Glutamatergic neuron (in vitro differentiated cells): ENCODE measurements around the gene EIPR1. TPM values are rescaled to one million over a fixed set of nuclear protein-coding genes. Genes with fewer than 3 reads are reported as not detected.

Source experiments
- DNase-seq: peaks from one replicate; pipeline ENCODE4 v3.0.0; 2022
- H3K27ac Mint-ChIP-seq: one replicate; pipeline ENCODE4 v1.8.0; 2020; ENCODE audit warnings: mild to moderate bottlenecking, mixed read lengths, inconsistent platforms; ENCODE audit not compliant: unreplicated experiment
- H3K27me3 Mint-ChIP-seq: one replicate; pipeline ENCODE4 v1.8.0; 2020; ENCODE audit warnings: mild to moderate bottlenecking, moderate library complexity, mixed read lengths, inconsistent platforms; ENCODE audit not compliant: unreplicated experiment
- H3K36me3 Mint-ChIP-seq: one replicate; pipeline ENCODE4 v1.8.0; 2020; ENCODE audit warnings: mild to moderate bottlenecking, mixed read lengths, inconsistent platforms; ENCODE audit not compliant: unreplicated experiment
- H3K4me1 Mint-ChIP-seq: one replicate; pipeline ENCODE4 v1.8.0; 2020; ENCODE audit warnings: mild to moderate bottlenecking, low read depth, mixed read lengths, inconsistent platforms; ENCODE audit not compliant: unreplicated experiment
- H3K4me3 Mint-ChIP-seq: one replicate; pipeline ENCODE4 v1.8.0; 2020; ENCODE audit warnings: mild to moderate bottlenecking, mixed read lengths, inconsistent platforms; ENCODE audit not compliant: unreplicated experiment
- H3K9me3 Mint-ChIP-seq: one replicate; pipeline ENCODE4 v1.8.0; 2020; ENCODE audit warnings: mild to moderate bottlenecking, moderate library complexity, mixed read lengths, inconsistent platforms; ENCODE audit not compliant: unreplicated experiment
- total RNA-seq: library from RNA; stranded (reverse); fragmentation: NEBNext Ultra II Directional; extraction: Animal tissue kit (Norgen Biotek cat#: 25700); gene quantifications from one replicate; pipeline ENCODE4 v1.2.1, GENCODE V29; 2021; ENCODE audit not compliant: unreplicated experiment
- TF ChIP-seq, protein P1 (sequence below): fragments of 200-600 bp; sonication (generic); IDR thresholded peaks from one replicate; pipeline ENCODE4 v1.5.0; 2021; ENCODE audit not compliant: partially characterized antibody, unreplicated experiment

The EIPR1 gene
- total RNA-seq, 1 donor from 2014 or later = 43.8 TPM

DNA sequence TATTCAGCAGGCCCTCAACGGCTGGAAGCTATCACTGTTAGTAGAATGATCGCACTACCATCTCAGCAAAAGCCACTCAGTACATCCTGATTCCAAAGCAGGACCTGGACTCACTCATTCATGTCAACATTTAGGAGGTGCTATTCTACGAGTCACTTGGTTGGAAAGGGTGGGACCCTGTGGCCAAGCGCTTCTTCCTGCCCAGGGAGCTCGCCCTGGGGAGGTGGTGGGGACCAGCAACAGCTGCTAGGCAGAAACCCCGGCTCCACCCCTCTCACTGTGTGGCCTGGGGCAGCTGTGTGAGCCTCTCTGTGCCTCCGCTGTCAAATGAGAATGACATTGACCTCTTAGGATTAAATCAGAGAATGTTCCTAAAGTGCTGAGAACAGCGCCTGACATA, 231.4 kb downstream of the EIPR1 start:
- Mint-ChIP-seq H3K4me1 (peaks cover 20% of the 10 kb centered on the region), H3K27me3 (peaks cover 4% of the 10 kb centered on the region), H3K4me3 (no peak overlapping the region), H3K36me3 (peaks cover 5% of the 10 kb centered on the region), H3K27ac (no peak overlapping the region), H3K9me3 (peaks cover 14% of the 10 kb centered on the region)
- TF ChIP-seq, protein P1, sequence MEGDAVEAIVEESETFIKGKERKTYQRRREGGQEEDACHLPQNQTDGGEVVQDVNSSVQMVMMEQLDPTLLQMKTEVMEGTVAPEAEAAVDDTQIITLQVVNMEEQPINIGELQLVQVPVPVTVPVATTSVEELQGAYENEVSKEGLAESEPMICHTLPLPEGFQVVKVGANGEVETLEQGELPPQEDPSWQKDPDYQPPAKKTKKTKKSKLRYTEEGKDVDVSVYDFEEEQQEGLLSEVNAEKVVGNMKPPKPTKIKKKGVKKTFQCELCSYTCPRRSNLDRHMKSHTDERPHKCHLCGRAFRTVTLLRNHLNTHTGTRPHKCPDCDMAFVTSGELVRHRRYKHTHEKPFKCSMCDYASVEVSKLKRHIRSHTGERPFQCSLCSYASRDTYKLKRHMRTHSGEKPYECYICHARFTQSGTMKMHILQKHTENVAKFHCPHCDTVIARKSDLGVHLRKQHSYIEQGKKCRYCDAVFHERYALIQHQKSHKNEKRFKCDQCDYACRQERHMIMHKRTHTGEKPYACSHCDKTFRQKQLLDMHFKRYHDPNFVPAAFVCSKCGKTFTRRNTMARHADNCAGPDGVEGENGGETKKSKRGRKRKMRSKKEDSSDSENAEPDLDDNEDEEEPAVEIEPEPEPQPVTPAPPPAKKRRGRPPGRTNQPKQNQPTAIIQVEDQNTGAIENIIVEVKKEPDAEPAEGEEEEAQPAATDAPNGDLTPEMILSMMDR = no peak
- no peak for DNase-seq

GRCh38 chr2:3145471-3146021, 232.1 kb downstream of the EIPR1 start:
- Mint-ChIP-seq H3K4me1 (peaks cover 17% of the 10 kb centered on the region), H3K36me3 (peaks cover under 1% of the 10 kb centered on the region), H3K27ac (no peak overlapping the region), H3K9me3 (peaks cover 14% of the 10 kb centered on the region), H3K4me3 (no peak overlapping the region), H3K27me3 (peaks cover 3% of the 10 kb centered on the region)
- no peak for DNase-seq
- TF ChIP-seq, protein P1 = no peak

- TF ChIP-seq, protein P1 = no peak
- Mint-ChIP-seq H3K36me3 (no peaks in the 10 kb centered on the region), H3K27me3 (peaks cover 3% of the 10 kb centered on the region), H3K4me3 (no peak overlapping the region), H3K9me3 (peaks cover 14% of the 10 kb centered on the region), H3K27ac (no peak overlapping the region), H3K4me1 (peaks cover 17% of the 10 kb centered on the region)
- DNase-seq = no peak
These were observed 232.8 kb downstream of the EIPR1 start for GRCh38 chr2:3144856-3145255.

DNA sequence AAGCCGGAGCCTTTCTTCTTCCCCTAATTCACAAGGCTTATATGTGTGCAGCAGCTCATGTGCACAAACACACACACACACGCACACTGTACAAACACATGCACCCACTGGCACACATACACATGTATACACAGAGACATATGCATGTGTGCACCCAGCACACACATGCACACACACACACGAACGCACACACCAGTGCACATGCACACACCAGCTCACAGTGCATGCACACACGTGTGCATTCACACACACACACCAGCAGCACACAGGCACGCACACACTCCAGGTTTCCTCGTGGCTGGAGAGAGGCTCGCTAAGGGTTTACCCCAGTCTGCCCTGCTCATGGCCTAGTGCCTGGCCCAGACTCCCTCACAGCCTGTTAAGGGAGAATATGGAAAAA, 234.0 kb downstream of the EIPR1 start:
- Mint-ChIP-seq H3K36me3 (no peaks in the 10 kb centered on the region), H3K4me3 (no peak overlapping the region), H3K4me1 (peaks cover 17% of the 10 kb centered on the region), H3K9me3 (peaks cover 14% of the 10 kb centered on the region), H3K27ac (no peak overlapping the region), H3K27me3 (peaks cover 3% of the 10 kb centered on the region)
- TF ChIP-seq, protein P1 = no peak
- no peak for DNase-seq

- no peak for DNase-seq
- Mint-ChIP-seq H3K27me3 (peaks cover 3% of the 10 kb centered on the region), H3K36me3 (no peaks in the 10 kb centered on the region), H3K27ac (no peak overlapping the region), H3K4me3 (no peak overlapping the region), H3K9me3 (peaks cover 14% of the 10 kb centered on the region), H3K4me1 (peaks cover 17% of the 10 kb centered on the region)
- TF ChIP-seq, protein P1 = no peak
These were observed 234.6 kb downstream of the EIPR1 start for GRCh38 chr2:3142961-3143571.
